NCI-H2029 (cell line): Measurements from ENCODE around the gene PICK1.
A peak's percentile ranks its signal among the peaks of the same experiment; 100 is the strongest.
"Not testable (repeated sequence)": the region's sequence is repeated elsewhere in the genome, so short reads cannot be mapped to it uniquely, and the experiment has no call there.

Experiments
- DNase-seq: peaks from one replicate; lab custom pipeline; 2025; lab: John Stamatoyannopoulos, UW

Gene PICK1

DNA sequence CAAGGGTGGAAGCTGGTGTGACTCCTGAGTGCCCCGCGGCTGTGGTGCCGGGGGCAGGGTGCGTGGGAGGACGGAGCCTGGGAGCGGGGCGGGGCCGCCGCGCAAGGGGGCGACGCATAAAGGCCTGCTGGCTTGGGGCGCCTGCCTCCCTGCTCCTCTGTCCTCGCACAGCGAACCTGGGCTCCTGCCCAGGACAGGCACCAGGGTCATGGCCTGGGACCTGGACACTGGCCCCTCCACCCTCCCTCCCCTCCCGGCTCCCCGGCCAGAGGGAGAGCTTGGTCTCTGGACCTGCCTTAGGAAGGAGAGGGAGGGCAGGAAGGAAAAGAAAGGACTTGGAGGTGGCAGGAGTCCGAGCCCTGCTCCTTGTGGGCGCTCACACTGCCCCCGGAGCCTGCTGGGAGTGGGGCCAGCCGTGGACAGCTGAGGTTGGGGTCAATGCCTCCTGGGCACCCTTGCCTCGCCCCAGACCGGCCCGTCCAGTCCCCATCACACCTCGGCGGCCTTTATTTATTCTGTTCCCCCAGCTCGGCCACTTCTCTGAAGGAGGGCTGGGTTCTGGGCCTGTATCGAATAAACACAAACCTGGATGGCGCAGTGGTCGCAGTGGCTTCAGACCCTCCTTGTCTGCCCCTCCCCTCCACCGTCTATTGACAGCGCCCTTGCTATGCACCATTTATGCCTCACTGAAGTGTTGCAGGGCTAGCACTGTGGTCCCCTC, 18.1 kb downstream of the PICK1 start:
- DNase-seq: no peak

- DNase-seq: no peak
Observed at GRCh38 chr22:38075961-38076360, 18.8 kb downstream of the PICK1 start.

GRCh38 chr22:38077096-38077495, 19.9 kb downstream of the PICK1 start:
- DNase-seq: no peak

- DNase-seq: no peak
Observed at GRCh38 chr22:38077595-38077994, 20.4 kb downstream of the PICK1 start.

GRCh38 chr22:38078046-38078840, 21.0 kb downstream of the PICK1 start:
- no peak for DNase-seq

DNA sequence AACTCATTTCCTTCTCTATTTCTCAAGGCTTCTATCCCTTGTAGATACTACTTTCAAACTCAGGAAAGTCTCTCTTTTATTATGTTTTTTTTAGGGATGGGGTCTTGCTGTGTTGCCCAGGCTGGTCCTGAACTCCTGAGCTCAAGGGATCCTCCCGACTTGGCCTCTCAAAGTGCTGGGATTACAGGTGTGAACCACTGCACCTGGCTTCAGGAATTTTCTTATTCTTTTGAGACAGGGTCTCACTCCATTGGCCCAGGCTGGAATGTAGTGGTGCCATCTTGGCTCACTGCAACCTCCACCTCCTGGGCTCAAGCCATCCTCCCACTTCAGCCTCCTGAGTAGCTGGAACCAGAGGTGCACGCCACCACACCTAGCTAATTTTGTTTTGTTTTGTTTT, 22.0 kb downstream of the PICK1 start:
- not testable (repeated sequence) for DNase-seq

DNA sequence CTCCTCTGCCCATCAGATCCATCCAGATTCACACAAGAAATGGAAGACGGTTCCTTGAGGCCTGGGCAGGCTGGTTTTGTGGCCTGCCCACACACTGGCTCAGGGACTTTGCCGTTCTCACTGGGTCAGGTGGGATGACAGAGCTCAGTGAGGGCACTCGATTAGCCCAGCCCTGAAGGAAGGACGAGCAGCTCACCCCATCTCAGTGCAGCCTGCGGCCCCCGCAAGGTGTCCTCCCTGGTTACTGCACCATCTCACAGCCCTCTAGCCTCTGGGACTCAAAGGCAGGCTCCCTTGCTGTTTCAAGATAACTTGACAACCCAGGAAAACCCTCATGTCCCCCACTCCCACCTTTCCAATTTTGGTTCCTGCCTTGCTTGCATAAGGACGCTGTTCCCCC, 22.6 kb downstream of the PICK1 start:
- no peak for DNase-seq

GRCh38 chr22:38080474-38080849, 23.3 kb downstream of the PICK1 start:
- DNase-seq: no peak

DNA sequence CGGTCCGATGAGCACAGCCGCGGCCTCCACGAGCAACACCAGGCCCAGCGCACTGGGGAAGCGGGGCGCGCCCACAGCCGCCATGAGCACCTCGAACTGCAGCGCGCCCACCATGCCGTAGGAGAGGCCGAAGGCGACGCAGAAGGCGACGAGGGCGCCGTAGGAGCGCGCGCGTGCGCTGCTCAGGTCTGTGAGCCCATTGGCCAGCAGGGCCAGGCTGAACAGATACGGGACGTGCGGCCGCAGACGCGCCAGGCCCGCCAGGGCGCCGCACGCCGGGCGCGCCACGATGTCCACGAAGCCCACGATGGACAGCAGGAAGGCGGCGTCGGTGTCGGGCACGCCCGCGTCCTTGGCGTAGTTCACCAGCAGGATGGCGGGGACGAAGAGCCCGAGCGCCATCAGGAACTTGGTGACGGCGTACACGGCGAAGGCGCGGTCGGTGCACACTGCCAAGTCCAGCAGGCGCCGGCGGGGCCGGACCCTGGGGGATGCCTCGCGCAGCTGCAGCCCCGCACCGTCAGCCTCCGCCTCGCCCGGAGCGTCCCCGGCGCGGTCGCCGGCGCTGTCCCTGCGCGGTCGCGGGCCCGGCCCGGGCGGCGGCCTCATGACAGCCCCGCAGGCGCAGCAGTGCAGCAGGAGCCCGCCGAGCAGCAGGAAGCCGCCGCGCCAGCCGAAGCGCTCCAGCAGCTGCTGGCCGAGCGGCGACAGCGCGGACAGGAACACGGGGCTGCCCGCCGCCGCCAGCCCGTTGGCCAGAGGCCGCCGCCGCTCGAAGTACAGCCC, 23.8 kb downstream of the PICK1 start:
- DNase-seq: peak; percentile 23

GRCh38 chr22:38081636-38081940, 24.4 kb downstream of the PICK1 start:
- DNase-seq: no peak

DNA sequence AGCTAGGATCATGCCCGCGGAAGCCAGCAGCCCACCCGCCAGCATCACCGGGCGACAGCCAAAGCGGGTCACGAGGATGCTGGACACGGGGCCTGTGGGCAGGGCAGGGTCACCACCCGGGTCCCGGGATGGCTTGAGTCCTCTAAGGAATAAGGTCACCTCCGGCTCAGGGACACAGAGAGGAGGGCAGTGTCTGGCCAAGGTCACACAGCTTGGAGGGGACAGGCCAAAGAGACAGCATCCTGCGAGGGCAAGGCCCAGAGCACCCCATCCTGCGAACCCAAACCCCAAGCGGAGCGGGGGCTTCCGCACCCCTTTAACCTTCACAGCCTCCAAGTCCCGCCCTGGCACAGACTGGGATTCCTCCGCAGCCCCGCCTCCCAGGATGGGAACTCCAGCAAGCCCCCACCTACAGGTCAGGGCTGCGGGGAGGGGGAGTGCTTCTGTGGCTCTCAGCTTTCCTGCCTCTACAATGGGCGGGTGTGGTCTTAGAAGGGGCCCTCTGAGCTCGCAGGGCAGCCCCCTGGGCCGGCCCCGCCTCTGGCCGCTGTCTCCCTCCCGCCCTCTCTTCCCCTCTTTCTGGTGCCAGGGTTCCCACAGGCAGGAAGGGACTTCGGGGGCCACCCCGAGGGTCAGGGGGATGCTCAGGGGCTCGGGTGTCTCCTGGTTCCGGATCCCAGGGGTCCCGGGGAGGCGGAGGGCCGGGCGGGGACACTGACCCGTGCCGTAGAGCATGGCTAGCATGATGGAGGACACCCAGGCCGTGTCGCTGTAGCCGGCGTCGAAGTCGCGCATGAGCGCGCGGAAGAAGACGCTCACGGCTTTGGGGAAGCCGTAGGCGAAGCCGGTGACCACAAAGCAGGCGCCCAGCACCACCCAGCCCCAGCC, 25.0 kb downstream of the PICK1 start:
- DNase-seq: no peak

DNA sequence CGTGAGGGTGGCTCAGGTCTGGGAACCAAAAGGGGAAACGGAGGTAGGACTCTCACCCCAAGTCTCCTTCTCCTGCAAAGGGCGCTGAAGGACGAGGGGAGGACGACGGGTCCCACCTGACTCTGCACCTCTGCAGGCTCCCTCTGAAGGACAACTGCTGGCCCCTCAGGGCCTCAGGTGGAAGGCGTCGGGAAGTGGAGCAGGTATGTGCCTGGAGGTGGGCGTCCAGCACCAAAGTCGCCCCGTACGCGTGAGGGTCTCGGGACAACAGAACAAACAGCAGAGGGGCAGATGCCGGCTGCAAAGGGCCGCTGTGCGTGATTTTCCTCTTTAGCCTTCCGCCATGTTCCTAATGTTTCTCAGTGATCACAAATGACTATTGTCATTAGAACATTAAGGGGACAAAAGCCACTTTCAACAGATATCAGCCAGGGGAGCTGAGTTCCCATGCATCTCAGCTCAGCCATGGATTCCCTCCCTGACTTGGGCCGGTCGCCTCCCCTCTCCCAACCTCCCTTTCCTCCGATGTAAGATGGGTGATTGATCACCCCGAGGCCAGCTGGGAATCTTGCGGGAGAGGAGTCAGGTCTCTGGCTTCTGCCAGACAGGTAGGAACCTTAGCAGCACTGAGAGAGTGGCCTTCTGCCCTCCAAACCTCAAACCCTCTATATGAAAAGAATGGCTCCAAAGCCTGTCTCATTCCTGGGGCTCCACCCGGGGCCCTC, 25.9 kb downstream of the PICK1 start:
- no peak for DNase-seq

GRCh38 chr22:38083931-38084631, 26.9 kb downstream of the PICK1 start, which contains the start of gene SLC16A8:
Gene SLC16A8 (minus strand): TSS chr22:38084184. CDS start chr22:38082873, 1,311 bp downstream.
- DNase-seq: no peak

DNA sequence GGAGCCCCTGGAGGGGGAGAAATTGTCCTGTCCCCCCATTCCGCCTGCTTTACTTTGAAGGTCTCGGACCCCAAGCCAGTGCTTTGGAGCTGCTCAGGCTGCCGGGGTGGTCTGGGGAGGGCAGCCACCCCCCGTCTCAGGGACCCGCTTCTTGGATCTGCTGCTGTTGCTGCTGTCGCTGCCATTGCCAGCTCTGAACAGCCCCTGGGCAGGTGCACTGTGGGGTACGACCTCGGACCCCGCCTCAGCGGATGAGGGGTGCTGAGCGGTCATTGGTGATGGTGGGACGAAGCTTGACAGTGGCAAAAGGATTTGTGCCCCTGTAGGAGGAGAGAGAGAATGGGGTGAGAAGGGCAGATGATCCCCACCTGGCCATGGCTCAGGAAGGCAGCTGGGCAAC, 27.9 kb downstream of the PICK1 start:
- DNase-seq: no peak

GRCh38 chr22:38085501-38085900, 28.3 kb downstream of the PICK1 start:
- DNase-seq: no peak

- no peak for DNase-seq
Observed at GRCh38 chr22:38086001-38086845, 29.0 kb downstream of the PICK1 start.

DNA sequence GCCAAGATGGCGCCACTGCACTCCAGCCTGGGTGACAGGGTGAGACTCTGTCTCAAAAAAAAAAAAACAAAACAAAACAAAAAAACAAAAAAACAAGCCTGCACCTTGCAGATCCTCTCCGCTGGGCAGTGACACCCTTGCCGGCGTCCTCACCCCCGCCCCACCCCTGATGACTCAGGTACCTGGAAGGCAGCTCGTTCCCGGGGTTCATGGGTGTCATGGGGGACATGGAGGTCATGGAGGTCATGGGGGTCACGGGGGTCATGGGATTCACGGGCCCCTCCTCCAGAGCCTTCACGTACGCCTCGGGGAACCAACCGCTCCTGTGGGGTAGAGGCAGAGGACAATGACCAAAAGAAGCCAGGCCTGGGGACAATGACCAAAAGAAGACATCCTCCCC, 29.7 kb downstream of the PICK1 start:
- no peak for DNase-seq

DNA sequence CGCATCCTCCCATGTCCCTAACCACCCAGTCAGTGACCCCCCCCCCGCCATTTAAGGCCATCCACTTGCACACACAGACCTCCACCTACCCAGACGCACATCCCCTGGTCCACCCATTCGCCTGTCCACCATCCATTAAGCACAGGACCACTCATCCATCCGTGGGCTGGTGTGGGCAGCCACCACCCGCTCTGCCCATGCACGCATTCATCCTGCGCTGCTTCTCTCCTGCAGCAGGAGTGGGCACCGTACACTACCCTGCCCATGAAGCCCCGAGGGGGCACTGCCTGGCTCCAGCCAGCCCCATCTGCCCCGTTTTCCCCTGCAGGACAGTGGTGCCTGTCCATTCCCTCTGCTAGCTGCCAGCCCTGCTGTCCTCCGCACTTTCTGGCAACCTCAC, 30.7 kb downstream of the PICK1 start:
- DNase-seq: no peak

- no peak for DNase-seq
Observed at GRCh38 chr22:38088629-38089473, 31.6 kb downstream of the PICK1 start.
